NCI-H2081 treated with DMSO at 0.1 percent for 48 hours (cell line): ENCODE data around the gene PACSIN2.
"Not testable (repeated sequence)": the region's sequence is repeated elsewhere in the genome, so short reads cannot be mapped to it uniquely, and the experiment has no call there.

Source experiments
- DNase-seq: peaks from one replicate; lab custom pipeline; 2025; lab: John Stamatoyannopoulos, UW

The PACSIN2 gene, protein sequence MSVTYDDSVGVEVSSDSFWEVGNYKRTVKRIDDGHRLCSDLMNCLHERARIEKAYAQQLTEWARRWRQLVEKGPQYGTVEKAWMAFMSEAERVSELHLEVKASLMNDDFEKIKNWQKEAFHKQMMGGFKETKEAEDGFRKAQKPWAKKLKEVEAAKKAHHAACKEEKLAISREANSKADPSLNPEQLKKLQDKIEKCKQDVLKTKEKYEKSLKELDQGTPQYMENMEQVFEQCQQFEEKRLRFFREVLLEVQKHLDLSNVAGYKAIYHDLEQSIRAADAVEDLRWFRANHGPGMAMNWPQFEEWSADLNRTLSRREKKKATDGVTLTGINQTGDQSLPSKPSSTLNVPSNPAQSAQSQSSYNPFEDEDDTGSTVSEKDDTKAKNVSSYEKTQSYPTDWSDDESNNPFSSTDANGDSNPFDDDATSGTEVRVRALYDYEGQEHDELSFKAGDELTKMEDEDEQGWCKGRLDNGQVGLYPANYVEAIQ

GRCh38 chr22:43014869-43015676 is at the start of gene PACSIN2:
Gene PACSIN2, minus strand, starts transcription at chr22:43015149. Its CDS starts 103,069 bp downstream, at chr22:42912080.
- peak; percentile 73 for DNase-seq

- DNase-seq, result no peak
Measured at GRCh38 chr22:43060183-43060582, 45.2 kb upstream of the PACSIN2 start.

- DNase-seq, result no peak
Measured at GRCh38 chr22:43057641-43058040, 42.7 kb upstream of the PACSIN2 start.

DNA sequence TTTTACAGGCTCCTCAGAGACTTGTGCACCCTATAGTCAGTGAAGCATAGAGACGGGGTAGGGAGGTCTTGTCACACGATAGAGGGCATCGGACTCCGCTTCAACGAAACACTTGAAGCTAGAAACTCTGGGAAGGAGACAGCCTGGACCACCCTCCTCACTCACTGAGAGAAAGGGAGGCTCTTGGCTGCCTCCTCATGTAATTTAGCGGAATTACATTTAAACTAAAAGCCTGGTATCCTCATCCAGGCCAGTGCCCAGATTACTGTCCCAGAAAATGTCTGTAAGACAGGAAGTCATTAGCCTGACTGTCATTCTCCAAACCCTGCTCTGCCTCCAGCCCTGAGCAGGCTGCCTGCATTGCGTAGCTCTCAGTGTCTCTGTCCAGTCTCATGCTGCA is 38.2 kb upstream of the PACSIN2 start:
- no peak for DNase-seq

GRCh38 chr22:43050995-43051394 is 36.0 kb upstream of the PACSIN2 start:
- DNase-seq, result no peak

DNA sequence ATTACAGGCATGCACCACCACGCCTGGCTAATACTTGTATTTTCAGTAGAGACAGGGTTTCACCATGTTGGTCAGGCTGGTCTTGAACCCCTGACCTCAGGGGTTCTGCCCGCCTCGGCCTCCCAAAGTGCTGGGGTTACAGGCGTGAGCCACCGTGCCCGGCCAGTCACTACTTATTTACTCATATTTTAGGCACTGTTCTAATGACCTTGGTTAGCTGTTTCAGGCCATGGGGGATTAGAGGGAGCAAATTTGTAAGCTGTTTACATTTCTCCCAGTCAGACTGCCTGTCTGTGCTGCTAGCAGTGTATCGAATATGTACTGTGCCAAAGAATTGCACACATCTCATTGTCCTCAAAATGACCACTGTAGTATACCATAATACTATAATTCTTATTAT is 32.7 kb upstream of the PACSIN2 start:
- no peak for DNase-seq

DNA sequence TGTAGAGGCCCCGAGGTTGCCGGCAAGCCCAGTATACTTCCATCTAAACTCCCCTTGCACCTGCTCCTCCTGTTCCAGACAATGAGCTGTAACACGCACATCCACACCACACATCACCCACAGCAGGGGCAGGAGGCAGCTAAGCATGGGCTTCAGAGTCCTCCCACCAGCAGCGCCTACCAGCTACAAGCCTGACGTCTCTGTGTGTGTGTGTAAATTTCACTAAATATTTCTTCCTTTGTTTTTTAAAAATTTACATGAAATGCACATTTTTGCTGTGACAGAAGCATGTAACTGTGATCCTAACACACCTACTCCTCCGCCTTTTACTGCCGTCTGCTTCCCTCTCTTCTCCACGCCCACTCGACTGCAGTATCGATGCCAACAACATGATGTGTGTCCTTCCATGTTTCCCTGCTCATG is 29.4 kb upstream of the PACSIN2 start:
- no peak for DNase-seq

DNA sequence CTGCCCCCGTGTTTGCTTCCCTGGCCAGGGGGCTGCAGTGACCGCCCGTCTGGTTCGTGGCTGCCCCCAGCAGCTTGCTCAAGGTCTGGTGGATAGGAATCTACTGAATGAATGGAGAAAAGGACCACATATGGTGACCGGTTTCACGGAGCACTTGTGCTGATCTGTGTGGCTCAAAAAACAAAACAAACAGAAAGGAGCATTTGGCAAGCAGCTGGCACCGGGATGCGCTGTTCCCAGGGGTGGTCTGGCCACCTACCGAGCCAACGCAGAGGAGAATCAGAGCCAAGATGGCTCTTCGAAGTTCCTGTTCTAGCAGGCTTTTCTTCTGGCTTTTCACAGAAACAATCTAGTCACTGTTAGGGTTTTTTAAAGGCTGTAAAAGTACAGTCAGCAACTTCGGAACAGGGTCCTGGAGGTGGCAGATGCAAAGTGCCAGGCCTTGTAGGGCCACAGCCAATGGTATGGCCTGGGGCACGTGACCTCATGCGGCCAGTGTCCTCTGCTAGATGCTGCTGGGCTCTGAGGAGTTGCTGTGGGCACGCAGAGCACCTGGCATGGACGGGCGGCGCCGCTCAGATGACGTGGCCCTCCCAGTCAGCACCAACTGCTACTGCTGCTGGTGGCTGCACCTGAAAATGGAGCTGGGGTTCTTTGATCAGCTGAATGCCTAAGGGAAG is 27.3 kb upstream of the PACSIN2 start:
- DNase-seq, result peak; percentile 31

DNA sequence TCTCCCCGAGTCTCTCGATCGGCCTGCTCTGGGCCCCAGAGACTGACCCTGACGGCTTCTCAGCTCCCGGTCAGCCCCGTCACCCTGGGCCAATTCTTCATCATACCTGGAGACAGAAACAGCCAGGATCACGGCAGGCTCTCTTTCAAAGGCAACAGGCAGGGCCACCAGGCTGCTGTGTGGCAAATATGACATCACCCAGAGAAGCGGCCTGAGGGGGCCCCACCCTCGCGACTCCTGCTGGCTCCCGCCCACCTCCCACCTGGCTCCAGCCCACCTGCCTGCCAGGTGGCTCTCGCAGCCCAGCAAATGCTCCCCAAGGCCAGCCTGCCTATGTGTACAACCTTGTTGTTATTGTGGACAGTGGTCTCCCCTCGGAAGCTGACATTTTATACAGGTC is 24.9 kb upstream of the PACSIN2 start:
- no peak for DNase-seq

DNA sequence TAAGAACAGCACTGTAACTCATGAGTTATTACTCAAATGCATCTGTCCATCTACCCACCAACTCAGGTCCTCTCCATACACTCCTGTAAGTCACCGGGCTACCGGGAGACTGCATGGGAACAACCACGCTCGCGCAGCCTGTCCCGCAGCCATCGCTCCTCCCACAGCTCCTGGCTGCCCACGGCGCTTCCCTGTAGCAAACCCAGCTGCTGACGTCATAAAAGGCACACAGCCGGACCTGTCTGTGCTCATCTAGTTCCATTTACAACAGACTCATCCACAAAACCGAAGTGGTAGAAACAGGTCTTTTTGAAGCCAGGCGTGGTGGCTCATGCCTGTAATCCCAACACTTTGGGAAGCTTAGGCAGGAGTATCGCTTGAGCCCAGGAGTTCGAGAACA is 23.4 kb upstream of the PACSIN2 start:
- DNase-seq, result no peak

GRCh38 chr22:43036282-43036829 is 21.4 kb upstream of the PACSIN2 start:
- DNase-seq, result no peak

GRCh38 chr22:43035250-43035649 is 20.3 kb upstream of the PACSIN2 start:
- no peak for DNase-seq

GRCh38 chr22:43031617-43032016 is 16.7 kb upstream of the PACSIN2 start:
- no peak for DNase-seq

- DNase-seq, result no peak
Measured at GRCh38 chr22:43018615-43019014, 3.7 kb upstream of the PACSIN2 start.

- DNase-seq, result no peak
Measured at GRCh38 chr22:43017525-43018460, 2.8 kb upstream of the PACSIN2 start.

GRCh38 chr22:43016150-43016549 is 1.2 kb upstream of the PACSIN2 start:
- not testable (repeated sequence) for DNase-seq

GRCh38 chr22:43015677-43016042 is 711 bp upstream of the PACSIN2 start:
- no peak for DNase-seq

- DNase-seq, result no peak
Measured at GRCh38 chr22:43014316-43014868, 557 bp downstream of the PACSIN2 start.

- DNase-seq, result no peak
Measured at GRCh38 chr22:43013355-43014315, 1.3 kb downstream of the PACSIN2 start.

DNA sequence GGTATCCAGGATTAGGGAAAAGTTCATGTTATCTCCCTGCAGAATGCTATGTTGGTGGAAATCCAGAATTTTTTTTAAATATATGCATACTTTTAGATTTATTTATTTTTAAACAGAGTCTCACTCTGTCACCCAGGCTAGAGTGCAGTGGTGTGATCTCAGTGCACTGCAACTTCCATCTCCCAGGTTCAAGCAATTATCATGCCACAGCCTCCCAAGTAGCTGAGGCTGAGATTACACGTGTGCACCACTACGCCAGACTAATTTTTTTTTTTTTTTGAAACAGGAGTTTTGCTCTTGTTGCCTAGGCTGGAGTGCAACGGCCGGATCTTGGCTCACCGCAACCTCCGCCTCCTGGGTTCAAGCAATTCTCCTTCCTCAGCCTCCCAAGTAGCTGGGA is 2.6 kb downstream of the PACSIN2 start:
- DNase-seq, result no peak
